Measurements from ENCODE around the gene PRRT1B.

DNA sequence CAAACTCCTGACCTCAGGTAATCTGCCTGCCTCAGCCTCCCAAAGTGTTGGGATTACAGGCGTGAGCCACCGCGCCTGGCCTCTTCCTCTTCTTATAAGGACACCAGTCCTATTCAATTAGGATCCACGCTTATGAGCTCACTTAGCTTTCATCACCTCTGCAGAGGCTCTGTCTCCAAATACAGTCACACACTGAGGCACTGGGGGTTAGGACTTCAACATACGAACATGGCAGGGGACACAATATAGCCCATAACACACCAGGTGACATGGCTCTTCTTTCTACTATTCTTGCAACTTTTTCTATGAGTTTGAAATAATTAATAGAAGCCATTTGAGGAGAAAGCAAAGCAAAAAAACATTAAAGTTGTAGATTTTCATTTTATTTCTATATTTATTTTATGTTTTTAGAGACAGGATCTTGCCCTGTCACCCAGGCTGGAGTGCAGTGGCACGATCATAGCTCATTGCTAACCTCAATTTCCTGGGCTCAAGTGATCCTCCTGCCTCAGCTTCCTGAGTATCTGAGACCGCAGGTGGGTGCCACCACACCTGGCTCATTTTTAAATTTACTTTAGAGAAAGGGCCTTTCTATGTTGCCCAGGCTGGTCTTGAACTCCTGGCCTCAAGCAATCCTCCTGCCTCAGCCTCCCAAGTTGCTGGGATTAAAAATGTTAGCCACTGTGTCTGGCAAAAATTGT lies 6.0 kb upstream of the PRRT1B start:
- no peak for TF ChIP-seq EP300 (IDR thresholded peaks at IDR 0.05)
- TF ChIP-seq POLR2A (IDR thresholded peaks at IDR 0.05; ENCODE audit: low read length): no peak
- TF ChIP-seq, protein P1, sequence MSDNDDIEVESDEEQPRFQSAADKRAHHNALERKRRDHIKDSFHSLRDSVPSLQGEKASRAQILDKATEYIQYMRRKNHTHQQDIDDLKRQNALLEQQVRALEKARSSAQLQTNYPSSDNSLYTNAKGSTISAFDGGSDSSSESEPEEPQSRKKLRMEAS (IDR thresholded peaks at IDR 0.05): no peak
- no peak for TF ChIP-seq EHF (CRISPR knock-in tag; IDR thresholded peaks at IDR 0.05)
- TF ChIP-seq, protein P2, sequence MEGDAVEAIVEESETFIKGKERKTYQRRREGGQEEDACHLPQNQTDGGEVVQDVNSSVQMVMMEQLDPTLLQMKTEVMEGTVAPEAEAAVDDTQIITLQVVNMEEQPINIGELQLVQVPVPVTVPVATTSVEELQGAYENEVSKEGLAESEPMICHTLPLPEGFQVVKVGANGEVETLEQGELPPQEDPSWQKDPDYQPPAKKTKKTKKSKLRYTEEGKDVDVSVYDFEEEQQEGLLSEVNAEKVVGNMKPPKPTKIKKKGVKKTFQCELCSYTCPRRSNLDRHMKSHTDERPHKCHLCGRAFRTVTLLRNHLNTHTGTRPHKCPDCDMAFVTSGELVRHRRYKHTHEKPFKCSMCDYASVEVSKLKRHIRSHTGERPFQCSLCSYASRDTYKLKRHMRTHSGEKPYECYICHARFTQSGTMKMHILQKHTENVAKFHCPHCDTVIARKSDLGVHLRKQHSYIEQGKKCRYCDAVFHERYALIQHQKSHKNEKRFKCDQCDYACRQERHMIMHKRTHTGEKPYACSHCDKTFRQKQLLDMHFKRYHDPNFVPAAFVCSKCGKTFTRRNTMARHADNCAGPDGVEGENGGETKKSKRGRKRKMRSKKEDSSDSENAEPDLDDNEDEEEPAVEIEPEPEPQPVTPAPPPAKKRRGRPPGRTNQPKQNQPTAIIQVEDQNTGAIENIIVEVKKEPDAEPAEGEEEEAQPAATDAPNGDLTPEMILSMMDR (IDR thresholded peaks at IDR 0.05): no peak
- no peak for TF ChIP-seq SREBF2 (IDR thresholded peaks at IDR 0.05)
- TF ChIP-seq ZFP36 (IDR thresholded peaks at IDR 0.05; ENCODE audit: borderline replicate concordance, partially characterized antibody): no peak
- no peak for TF ChIP-seq ZSCAN20 (CRISPR knock-in tag; IDR thresholded peaks at IDR 0.05)
- no peak for TF ChIP-seq NFE2L2 (conservative IDR thresholded peaks at IDR 0.05; ENCODE audit: low read length)
- no peak for TF ChIP-seq CHD2 (IDR thresholded peaks at IDR 0.05; ENCODE audit: low read length, partially characterized antibody)
